GM23338 (cell line): ENCODE measurements around the gene CNR1.

ENCODE experiments used
- CTCF ChIP-seq, 2 experiments: fragments of 200-600 bp in 1 of 2; sonication (generic) in 1 of 2; conservative IDR thresholded peaks; 2 replicates each; pipeline versions ENCODE4 v1.5.1 to v1.6.1; 2016 to 2017; ENCODE audit warnings: antibody characterized with exemption in 2 of 2, low read depth in 2 of 2, mild to moderate bottlenecking in 2 of 2, moderate library complexity in 1 of 2
- EZH2phosphoT487 ChIP-seq: fragments of 200-600 bp; sonication (generic); IDR thresholded peaks from one replicate; pipeline ENCODE4 v1.8.1; 2018; ENCODE audit warnings: antibody characterized with exemption; ENCODE audit not compliant: unreplicated experiment
- REST ChIP-seq: IDR thresholded peaks from one replicate; pipeline ENCODE4 v1.6.1; 2018; ENCODE audit warnings: antibody characterized with exemption; ENCODE audit not compliant: unreplicated experiment
- ZNF114 ChIP-seq: fragments of 250-450 bp; sonication (Bioruptor Pico); IDR thresholded peaks from 2 replicates; pipeline ENCODE4 v1.5.0; 2020; ENCODE audit warnings: mild to moderate bottlenecking, moderate library complexity

GRCh38 chr6:88137915-88138314 is 28.2 kb downstream of the CNR1 start:
- TF ChIP-seq CTCF (conservative IDR thresholded peaks at IDR 0.05; ENCODE audit: low read depth in 2 of 2), result no peak
- no peak for TF ChIP-seq REST
- TF ChIP-seq ZNF114 (CRISPR knock-in tag), result no peak
- TF ChIP-seq EZH2phosphoT487, result no peak
